ENCODE measurements around the gene MBD3L5.
A peak's percentile ranks its signal among the peaks of the same experiment; 100 is the strongest.
"Not testable (repeated sequence)": the region's sequence is repeated elsewhere in the genome, so short reads cannot be mapped to it uniquely, and the experiment has no call there.

MBD3L5 gene

DNA sequence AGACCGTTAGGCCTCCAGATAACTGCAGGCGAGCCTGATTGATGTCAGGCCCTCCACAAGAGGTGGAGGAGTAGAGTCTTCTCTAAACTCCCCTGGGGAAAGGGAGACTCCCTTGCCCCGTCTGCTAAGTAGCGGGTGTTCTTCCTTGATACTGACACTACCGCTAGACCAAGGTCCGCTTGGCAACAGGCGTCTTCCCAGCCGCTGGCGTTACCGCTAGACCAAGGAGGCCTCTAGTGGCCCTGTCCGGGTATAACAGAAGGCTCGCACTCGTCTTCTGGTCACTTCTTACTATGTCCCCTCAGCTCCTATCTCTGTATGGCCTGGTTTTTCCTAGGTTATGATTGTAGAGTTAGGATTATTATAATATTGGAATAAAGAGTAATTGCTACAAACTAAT lies 36.7 kb downstream of the MBD3L5 start:
- TF ChIP-seq, protein P1, sequence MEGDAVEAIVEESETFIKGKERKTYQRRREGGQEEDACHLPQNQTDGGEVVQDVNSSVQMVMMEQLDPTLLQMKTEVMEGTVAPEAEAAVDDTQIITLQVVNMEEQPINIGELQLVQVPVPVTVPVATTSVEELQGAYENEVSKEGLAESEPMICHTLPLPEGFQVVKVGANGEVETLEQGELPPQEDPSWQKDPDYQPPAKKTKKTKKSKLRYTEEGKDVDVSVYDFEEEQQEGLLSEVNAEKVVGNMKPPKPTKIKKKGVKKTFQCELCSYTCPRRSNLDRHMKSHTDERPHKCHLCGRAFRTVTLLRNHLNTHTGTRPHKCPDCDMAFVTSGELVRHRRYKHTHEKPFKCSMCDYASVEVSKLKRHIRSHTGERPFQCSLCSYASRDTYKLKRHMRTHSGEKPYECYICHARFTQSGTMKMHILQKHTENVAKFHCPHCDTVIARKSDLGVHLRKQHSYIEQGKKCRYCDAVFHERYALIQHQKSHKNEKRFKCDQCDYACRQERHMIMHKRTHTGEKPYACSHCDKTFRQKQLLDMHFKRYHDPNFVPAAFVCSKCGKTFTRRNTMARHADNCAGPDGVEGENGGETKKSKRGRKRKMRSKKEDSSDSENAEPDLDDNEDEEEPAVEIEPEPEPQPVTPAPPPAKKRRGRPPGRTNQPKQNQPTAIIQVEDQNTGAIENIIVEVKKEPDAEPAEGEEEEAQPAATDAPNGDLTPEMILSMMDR (IDR thresholded peaks at IDR 0.05; ENCODE audit: low read depth, low read length) = peak; percentile 67

DNA sequence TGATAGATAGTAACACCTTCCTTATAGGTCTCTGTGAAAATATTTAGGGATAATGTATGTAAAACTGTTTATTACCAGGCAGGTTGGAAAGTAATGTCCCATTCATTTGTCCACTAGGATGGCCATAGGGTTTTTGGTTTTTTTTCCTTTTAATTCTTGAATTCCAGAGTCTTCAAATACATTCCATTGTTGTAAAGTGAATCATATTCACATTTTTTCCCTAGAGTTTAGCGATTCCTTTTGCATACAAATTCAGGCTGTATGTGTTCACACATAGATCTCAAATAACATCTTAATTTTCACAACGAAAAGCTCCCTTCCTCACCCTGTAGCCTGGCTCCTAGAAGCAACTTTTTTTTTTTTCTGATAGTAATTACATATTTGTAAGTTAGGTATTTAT lies 37.3 kb downstream of the MBD3L5 start:
- DNase-seq = no peak
- Histone ChIP-seq H3K36me3 (peaks cover 14% of the 10 kb centered on the region), H3K4me3 (ENCODE audit: low read depth, low read length) (no peak overlapping the region), H3K27ac (no peak overlapping the region), H3K9me3 (ENCODE audit: severe bottlenecking) (peaks cover 3% of the 10 kb centered on the region), H3K27me3 (ENCODE audit: insufficient read depth, low read depth, severe bottlenecking) (no peaks in the 10 kb centered on the region)
- TF ChIP-seq, protein P1 (IDR thresholded peaks at IDR 0.05; ENCODE audit: low read depth, low read length) = no peak

More for the DNA sequence above, 36.7 kb downstream of the MBD3L5 start:
- H3K36me3 ChIP-seq; H3K27me3 ChIP-seq (ENCODE audit: insufficient read depth, low read depth, severe bottlenecking); H3K27ac ChIP-seq; H3K9me3 ChIP-seq (ENCODE audit: severe bottlenecking); H3K4me3 ChIP-seq (ENCODE audit: low read depth, low read length): not testable (repeated sequence)
- peak; percentile 72 for DNase-seq

DNA sequence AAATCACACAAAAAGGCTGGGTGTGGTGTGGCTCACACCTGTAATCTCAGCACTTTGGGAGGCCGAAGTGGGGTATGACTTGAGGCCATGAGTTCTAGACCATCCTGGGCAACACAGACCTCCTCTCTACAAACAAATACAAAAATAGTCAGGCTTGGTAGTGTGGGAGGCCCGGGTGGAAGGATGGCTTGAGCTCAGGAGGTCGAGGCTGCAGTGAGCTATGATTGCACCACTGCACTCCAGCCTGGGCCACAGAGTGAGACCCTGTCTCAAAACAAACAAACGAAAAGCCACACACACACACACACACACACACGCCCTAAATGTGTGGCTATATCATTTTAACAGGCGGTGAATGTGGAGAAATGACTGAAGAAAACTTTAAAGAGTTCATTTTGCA lies 38.2 kb downstream of the MBD3L5 start:
- Histone ChIP-seq H3K9me3 (ENCODE audit: severe bottlenecking) (peaks cover under 1% of the 10 kb centered on the region), H3K27me3 (ENCODE audit: insufficient read depth, low read depth, severe bottlenecking) (no peaks in the 10 kb centered on the region), H3K36me3 (peaks cover 17% of the 10 kb centered on the region), H3K27ac (no peak overlapping the region), H3K4me3 (ENCODE audit: low read depth, low read length) (peak overlapping the region; percentile 8; the same call in 1 of the 2 replicates)
- TF ChIP-seq, protein P1 (IDR thresholded peaks at IDR 0.05; ENCODE audit: low read depth, low read length) = no peak
- no peak for DNase-seq

DNA sequence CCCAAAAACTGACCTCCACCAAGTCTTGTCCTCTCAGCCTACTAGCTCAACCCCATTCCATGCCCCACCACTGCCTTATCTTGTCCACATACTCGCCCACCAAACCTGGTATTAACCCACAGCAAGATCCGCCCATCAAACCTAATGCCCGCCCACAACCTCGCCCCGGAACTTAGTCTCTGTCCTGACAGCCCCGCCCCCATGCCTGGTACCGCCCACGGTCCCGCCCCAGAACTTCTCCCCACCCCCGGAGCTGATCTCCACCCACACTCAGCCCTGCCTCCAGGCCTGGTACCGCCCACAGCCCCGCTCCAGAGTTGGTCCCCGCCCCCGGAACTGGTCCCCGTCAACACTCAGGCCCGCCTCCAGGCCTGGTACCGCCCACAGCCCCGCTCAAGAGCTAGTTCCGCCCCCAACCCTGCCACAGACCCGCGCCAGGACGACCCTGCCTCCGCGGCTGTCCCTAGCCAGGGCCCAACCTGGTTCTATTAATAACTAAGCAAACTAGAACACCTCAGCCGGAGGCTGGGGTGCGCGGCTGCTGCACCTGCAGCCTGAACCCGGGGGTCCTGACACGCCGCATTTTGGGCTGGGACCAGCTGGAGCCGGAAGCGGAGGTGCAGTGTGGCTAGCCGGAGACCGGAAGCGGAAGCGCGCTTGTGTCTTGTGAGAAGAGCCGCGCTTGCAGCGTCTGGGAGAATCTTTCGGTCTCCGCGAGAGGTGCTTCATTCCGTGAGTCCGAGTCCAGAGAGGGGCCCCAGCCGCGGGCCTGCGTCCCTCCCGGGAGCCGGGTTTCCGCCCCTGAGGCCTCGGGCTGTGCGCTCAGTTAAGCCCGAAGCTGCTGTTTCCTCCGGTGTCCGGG lies 38.9 kb downstream of the MBD3L5 start, which contains the start of gene ZNF557:
TSS of gene ZNF557 (plus strand) at position 662 of the 862 bp plus-strand sequence. CDS start 5,372 bp downstream, outside the sequence.
- TF ChIP-seq, protein P1 (IDR thresholded peaks at IDR 0.05; ENCODE audit: low read depth, low read length) = no peak
- peaks cover 18% of the 10 kb centered on the region for H3K36me3 ChIP-seq
- no peaks in the 10 kb centered on the region for H3K27me3 ChIP-seq (ENCODE audit: insufficient read depth, low read depth, severe bottlenecking)
- no peaks in the 10 kb centered on the region for H3K9me3 ChIP-seq (ENCODE audit: severe bottlenecking)
- peak; percentile 99 for DNase-seq
- H3K27ac ChIP-seq = peak within 1 kb of the TSS; percentile 85
- peak within 1 kb of the TSS; percentile 78 for H3K4me3 ChIP-seq (ENCODE audit: low read depth, low read length)

DNA sequence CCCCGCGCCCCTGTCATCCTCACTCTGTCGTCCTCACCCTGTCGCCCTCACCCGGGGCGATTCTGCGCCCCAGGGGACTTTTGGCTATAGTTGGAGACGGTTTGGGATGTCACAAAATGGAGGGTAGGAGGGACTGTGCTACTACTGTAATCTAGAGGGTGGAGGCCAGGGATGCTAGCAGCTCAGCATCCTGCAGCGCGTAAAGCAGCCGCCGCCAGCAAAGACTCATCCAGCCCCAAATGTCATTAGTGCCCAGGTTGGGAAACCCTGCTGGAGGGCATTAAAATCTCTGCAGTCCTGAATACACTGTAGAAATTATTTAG lies 39.5 kb downstream of the MBD3L5 start:
- peak overlapping the region; percentile 85 for H3K27ac ChIP-seq
- DNase-seq = no peak

More for the DNA sequence above, 39.5 kb downstream of the MBD3L5 start:
- Histone ChIP-seq H3K4me3 (ENCODE audit: low read depth, low read length) (peak overlapping the region; percentile 78), H3K27me3 (ENCODE audit: insufficient read depth, low read depth, severe bottlenecking) (no peaks in the 10 kb centered on the region), H3K36me3 (peaks cover 18% of the 10 kb centered on the region), H3K9me3 (ENCODE audit: severe bottlenecking) (no peaks in the 10 kb centered on the region)
- TF ChIP-seq, protein P1 (IDR thresholded peaks at IDR 0.05; ENCODE audit: low read depth, low read length) = no peak

Measured in WERI-Rb-1 (cell line).